ENCODE data around the gene SLC11A2. TPM values are rescaled to one million over a fixed set of nuclear protein-coding genes. Genes with fewer than 3 reads are reported as not detected.

SLC11A2 gene
- total RNA-seq, 4 donors from 2014 or later = 29.7 to 33.0 (median 31.7) TPM

DNA sequence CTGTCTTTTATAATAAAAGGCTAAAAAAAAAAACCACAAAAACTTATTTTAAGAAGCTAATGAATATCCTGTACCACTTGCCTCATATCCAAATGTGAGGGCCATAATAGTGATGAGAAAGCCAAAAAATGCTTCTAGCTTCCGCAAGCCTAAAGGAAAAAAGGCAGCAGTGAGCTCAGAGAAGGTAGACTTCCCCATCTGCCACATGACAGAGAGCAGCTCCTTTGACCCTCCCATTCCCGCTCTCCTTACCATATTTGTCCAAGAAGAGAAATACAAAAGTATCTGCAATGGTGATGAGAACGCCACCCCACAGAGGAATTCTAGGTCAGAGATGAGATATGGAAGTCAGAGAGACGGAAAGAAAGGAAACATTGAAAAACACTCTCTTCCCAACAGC lies 27.1 kb downstream of the SLC11A2 start:
- intact Hi-C loops (cut with DNase I) = no loop called here
- H3K4me1 ChIP-seq = no peaks in the 10 kb centered on the region
- WGBS = 83% methylated on average over 4 of the region's 4 CpGs
- peaks cover 34 to 94% (median 73%) of the 10 kb centered on the region in 4 donors for H3K36me3 ChIP-seq
- no peaks in the 10 kb centered on the region for H3K9me3 ChIP-seq
- no peak for DNase-seq (ENCODE audit: extremely low spot score)
- TF ChIP-seq CTCF (IDR thresholded peaks at IDR 0.05) (no peak), EP300 (IDR thresholded peaks at IDR 0.05) (no peak), POLR2A (IDR thresholded peaks at IDR 0.05; ENCODE audit: low read depth) (no peak), POLR2AphosphoS5 (IDR thresholded peaks at IDR 0.05) (no peak)
- no peak overlapping the region for H3K27ac ChIP-seq (replicated peaks in 1 of 4)
- no peaks in the 10 kb centered on the region for H3K27me3 ChIP-seq
- no peak overlapping the region for H3K4me3 ChIP-seq

DNA sequence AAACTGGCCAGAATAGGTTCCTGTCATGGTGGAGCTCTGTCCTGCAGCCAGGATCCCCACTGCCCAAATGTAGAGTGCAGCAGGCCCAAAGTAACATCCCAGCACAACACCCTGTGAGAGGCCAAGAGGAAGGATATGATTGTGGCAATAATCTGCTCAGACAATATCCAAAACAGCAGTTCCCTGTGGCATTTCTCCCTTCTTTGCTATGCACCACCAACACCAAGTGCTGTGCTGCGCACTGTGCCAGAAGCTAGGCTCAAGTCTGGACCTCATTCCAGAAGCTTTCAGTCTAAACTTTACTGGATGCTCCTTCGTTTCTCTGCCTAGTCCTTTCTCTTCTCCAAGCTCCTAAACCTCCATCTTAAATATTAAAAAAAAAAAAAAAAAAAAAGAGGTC lies 33.4 kb downstream of the SLC11A2 start:
- intact Hi-C loops (cut with DNase I) = no loop called here
- H3K4me1 ChIP-seq = peaks cover 0 to 12% (median 6%) of the 10 kb centered on the region in 4 donors
- DNase-seq (ENCODE audit: extremely low spot score) = no peak
- no peak overlapping the region for H3K4me3 ChIP-seq
- H3K9me3 ChIP-seq = no peaks in the 10 kb centered on the region
- TF ChIP-seq CTCF (IDR thresholded peaks at IDR 0.05) = no peak
- TF ChIP-seq EP300 (IDR thresholded peaks at IDR 0.05) = no peak
- TF ChIP-seq POLR2AphosphoS5 (IDR thresholded peaks at IDR 0.05) = no peak
- TF ChIP-seq POLR2A (IDR thresholded peaks at IDR 0.05; ENCODE audit: low read depth) = no peak
- no peak overlapping the region for H3K27ac ChIP-seq (replicated peaks in 1 of 4)
- peaks cover 62 to 95% (median 84%) of the 10 kb centered on the region in 4 donors for H3K36me3 ChIP-seq
- H3K27me3 ChIP-seq = no peaks in the 10 kb centered on the region
- 17% methylated on average over 2 of the region's 2 CpGs for WGBS

- WGBS = 73% methylated on average over 6 of the region's 6 CpGs
Measured at GRCh38 chr12:50991291-50991690, 34.9 kb downstream of the SLC11A2 start.

GRCh38 chr12:50990791-50991190 lies 35.4 kb downstream of the SLC11A2 start:
- 90% methylated on average over 3 of the region's 3 CpGs for WGBS

More at GRCh38 chr12:50991291-50991690, 34.9 kb downstream of the SLC11A2 start:
- intact Hi-C loops (cut with DNase I) = no loop called here
- H3K27ac ChIP-seq (replicated peaks in 1 of 4) = peak overlapping the region in 1 of 4 donors; percentile 21
- H3K27me3 ChIP-seq = no peaks in the 10 kb centered on the region
- peaks cover 6 to 22% (median 15%) of the 10 kb centered on the region in 4 donors for H3K4me1 ChIP-seq
- no peaks in the 10 kb centered on the region for H3K9me3 ChIP-seq
- TF ChIP-seq POLR2A (IDR thresholded peaks at IDR 0.05; ENCODE audit: low read depth) (no peak), CTCF (IDR thresholded peaks at IDR 0.05) (no peak)
- no peak overlapping the region for H3K4me3 ChIP-seq
- DNase-seq (ENCODE audit: extremely low spot score) = no peak
- peaks cover 57 to 88% (median 76%) of the 10 kb centered on the region in 4 donors for H3K36me3 ChIP-seq

More at GRCh38 chr12:50990791-50991190, 35.4 kb downstream of the SLC11A2 start:
- intact Hi-C loops (cut with DNase I) = no loop called here
- no peaks in the 10 kb centered on the region for H3K9me3 ChIP-seq
- peaks cover 52 to 83% (median 71%) of the 10 kb centered on the region in 4 donors for H3K36me3 ChIP-seq
- DNase-seq (ENCODE audit: extremely low spot score) = no peak
- H3K27me3 ChIP-seq = no peaks in the 10 kb centered on the region
- TF ChIP-seq POLR2AphosphoS5 (IDR thresholded peaks at IDR 0.05) = no peak
- TF ChIP-seq POLR2A (IDR thresholded peaks at IDR 0.05; ENCODE audit: low read depth) = no peak
- TF ChIP-seq EP300 (IDR thresholded peaks at IDR 0.05) = no peak
- TF ChIP-seq CTCF (IDR thresholded peaks at IDR 0.05) = no peak
- H3K4me3 ChIP-seq = no peak overlapping the region
- peaks cover 9 to 27% (median 20%) of the 10 kb centered on the region in 4 donors for H3K4me1 ChIP-seq
- H3K27ac ChIP-seq (replicated peaks in 1 of 4) = peak overlapping the region in 2 of 4 donors; percentile 5 to 21
